ENCODE results near the gene ZFPM1.

The ZFPM1 gene

DNA sequence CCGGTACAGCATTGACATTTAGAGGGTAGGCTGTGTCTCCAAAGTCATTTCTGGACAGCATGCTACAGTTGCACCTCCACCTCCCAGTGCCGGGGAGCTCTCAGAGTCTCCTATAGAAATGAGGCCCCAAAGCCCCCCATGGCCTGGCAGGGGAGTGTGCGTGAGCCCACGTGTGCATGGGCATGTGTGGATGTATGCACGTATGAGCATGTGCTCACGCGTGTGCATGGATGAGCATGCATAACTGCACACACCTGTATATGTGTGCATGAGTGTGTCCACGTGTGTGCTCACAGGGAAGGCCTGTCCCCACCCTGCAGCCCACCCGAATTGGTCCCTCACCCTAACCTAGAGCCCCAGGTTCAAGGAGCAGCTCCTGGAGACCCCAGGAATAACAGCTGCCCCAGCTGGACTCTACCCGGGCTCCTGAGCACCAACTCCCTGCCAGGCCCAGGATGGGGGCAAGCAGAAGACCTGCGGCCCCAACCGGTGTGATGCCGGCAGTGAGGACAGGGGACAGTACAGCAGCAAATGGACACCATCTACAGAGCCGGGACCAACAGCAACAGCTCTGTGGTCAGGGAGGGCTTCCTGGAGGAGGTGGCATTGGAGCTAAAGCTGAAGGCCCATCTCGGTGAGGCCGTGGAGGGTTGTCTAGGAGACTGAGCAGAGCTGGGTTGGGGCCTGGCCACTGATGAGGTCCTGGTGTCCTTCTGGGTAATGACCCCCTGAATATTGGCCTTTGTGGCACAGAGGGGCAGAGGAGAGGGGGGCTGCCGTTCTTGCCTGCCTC, 35.2 kb upstream of the ZFPM1 start:
- DNase-seq (ENCODE audit: low read depth) = no peak

GRCh38 chr16:88418869-88419268, 34.2 kb upstream of the ZFPM1 start:
- no peak for DNase-seq (ENCODE audit: low read depth)

DNA sequence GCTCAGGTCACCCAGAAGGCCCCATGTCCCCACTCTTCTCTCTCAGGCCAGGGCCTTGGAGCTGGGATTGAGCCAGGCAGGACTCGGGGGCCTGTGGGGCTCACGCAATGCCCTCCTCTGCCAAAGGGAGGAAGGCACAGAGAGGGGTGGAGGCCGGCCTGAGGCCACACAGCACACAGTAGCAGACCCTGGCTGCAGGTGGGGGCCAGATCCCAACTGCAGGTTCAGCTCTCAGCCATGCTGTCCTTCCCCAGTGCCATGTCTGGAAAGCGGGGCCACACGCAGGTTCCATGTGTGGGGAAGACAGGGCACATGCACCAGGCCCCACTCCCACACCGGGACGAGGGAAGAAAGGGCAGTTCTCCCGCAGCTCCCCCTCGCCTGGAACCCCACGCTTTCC, 33.3 kb upstream of the ZFPM1 start:
- no peak for DNase-seq (ENCODE audit: low read depth)

GRCh38 chr16:88420496-88420895, 32.6 kb upstream of the ZFPM1 start:
- no peak for DNase-seq (ENCODE audit: low read depth)

GRCh38 chr16:88421301-88421700, 31.8 kb upstream of the ZFPM1 start:
- DNase-seq (ENCODE audit: low read depth) = no peak

GRCh38 chr16:88421871-88422433, 31.1 kb upstream of the ZFPM1 start:
- no peak for DNase-seq (ENCODE audit: low read depth)

- no peak for DNase-seq (ENCODE audit: low read depth)
These were observed 30.2 kb upstream of the ZFPM1 start for GRCh38 chr16:88422733-88423447.

DNA sequence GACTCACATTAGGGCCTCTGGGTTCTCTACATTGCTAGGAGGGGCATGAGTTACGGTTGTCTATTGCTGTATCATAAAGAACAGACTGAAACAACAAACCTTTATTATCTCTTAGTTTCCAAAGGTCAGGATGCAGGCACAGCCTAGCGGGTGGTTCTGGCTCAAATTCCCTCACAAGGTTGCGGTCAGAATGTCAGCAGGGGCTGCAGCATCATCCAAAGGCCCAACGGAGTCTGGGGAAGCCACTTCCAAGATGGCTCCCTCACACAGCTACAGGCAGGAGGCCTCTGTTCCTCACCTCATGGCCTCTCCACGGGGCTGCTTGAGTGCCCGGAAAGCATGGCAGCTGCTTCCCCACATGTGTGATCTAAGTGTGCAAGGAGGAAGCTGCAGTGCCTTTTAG, 29.6 kb upstream of the ZFPM1 start:
- no peak for DNase-seq (ENCODE audit: low read depth)

DNA sequence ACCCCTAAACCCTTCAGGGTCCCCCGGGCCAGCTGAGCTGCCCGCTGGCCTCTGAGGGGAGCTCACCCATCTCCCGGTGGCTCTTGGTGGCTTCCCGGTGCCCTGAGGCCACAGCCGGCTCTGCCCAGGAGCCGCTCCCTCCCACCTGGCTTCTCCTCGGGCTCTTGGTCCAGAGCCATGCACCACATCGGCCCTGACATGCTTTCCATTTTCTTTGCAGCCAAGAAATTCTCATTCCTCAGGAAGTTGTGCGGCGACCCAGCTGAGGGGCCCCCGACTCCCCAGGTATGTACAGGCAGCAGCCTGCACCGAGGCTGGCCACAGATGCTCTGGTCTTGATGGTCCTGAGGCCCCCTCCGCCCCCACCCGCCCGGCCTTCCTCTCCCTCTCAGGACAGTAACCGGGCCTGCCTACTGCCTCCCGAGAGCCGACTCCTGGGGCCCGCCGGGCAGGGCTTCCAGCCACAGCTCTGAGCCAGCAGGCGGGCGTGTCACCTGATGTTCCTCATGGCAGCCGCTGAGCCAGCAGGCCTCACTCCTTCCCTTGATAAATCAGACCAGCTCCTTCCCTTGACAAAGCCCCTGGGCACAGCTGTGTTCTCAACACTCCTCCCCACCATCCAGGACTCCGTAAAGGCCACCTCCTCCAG, 28.4 kb upstream of the ZFPM1 start:
- DNase-seq (ENCODE audit: low read depth) = no peak

DNA sequence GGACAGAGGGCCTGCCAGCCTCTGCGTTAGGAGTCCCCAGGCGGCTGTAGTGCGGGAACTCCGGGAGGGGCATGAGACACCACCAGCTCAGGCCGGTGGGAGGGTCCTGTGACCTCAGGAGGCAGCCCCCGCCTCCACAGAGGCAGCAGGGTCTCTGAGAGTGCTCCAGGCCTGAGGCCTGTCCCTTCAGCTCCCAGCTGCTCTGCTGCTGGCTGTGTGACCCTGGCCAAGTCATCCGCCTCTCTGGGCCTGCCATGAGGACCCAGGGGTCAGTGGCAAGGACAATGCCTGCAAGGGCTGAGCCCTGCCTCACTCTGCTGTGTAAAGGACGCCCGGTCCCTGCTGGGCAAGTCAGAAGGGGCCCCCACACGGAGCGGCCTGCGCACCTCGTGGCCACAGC, 27.1 kb upstream of the ZFPM1 start:
- DNase-seq (ENCODE audit: low read depth) = no peak

DNA sequence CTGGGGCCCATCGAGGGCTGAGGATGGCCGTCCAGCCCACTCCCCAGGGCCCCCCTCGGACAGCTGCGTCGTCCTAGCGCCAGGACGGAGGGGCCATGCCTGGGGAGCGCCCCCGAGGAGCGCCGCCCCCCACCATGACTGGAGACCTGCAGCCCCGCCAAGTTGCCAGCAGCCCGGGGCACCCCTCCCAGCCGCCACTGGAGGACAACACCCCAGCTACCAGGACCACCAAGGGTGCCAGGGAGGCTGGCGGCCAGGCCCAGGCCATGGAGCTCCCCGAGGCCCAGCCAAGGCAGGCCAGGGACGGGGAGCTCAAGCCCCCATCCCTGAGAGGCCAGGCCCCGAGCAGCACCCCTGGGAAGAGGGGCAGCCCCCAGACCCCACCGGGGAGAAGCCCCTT, 25.7 kb upstream of the ZFPM1 start:
- DNase-seq (ENCODE audit: low read depth) = no peak

DNA sequence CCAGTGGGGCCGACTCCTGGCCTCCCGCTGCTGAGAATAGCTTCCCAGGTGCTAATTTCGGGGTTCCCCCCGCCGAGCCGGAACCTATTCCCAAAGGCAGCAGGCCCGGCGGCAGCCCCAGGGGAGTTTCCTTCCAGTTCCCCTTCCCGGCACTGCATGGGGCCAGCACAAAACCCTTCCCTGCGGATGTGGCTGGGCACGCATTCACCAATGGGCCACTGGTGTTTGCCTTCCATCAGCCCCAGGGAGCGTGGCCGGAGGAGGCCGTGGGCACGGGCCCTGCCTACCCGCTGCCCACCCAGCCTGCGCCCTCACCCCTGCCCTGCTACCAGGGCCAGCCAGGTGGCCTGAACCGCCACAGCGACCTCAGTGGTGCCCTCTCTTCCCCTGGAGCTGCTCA, 24.9 kb upstream of the ZFPM1 start:
- no peak for DNase-seq (ENCODE audit: low read depth)

GRCh38 chr16:88428616-88429386, 24.3 kb upstream of the ZFPM1 start:
- no peak for DNase-seq (ENCODE audit: low read depth)

DNA sequence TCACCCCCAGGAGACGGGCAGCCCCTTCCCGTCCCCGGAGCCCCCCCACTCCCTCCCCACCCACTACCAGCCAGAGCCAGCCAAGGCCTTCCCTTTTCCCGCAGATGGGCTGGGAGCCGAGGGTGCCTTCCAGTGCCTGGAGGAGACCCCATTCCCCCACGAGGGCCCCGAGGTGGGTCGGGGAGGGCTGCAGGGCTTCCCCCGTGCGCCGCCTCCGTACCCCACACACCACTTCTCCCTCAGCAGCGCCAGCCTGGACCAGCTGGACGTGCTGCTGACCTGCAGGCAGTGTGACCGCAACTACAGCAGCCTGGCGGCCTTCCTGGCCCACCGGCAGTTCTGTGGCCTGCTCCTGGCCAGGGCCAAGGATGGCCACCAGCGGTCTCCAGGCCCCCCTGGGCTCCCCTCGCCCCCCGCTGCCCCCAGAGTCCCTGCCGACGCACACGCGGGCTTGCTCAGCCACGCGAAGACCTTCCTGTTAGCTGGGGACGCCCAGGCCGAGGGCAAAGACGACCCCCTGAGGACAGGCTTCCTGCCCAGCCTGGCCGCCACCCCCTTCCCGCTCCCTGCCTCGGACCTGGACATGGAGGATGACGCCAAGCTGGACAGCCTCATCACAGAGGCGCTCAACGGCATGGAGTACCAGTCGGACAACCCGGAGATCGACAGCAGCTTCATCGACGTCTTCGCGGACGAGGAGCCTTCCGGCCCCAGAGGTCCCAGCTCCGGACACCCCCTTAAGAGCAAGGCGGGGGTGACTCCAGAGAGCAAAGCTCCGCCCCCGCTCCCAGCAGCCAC, 23.5 kb upstream of the ZFPM1 start:
- no peak for DNase-seq (ENCODE audit: low read depth)

DNA sequence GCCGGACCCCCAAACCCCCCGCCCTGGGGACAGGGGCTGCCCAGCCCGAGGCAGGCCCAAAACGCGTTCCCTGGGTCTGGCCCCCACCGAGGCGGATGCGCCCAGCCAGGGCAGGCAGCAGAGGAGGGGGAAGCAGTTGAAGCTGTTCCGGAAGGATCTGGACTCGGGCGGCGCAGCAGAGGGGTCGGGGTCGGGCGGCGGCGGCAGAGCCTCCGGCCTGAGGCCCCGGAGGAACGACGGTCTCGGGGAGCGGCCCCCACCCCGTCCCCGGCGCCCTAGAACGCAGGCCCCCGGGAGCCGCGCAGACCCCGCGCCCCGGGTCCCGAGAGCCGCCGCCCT, 22.9 kb upstream of the ZFPM1 start:
- no peak for DNase-seq (ENCODE audit: low read depth)

GRCh38 chr16:88430524-88431446, 22.3 kb upstream of the ZFPM1 start:
- no peak for DNase-seq (ENCODE audit: low read depth)

DNA sequence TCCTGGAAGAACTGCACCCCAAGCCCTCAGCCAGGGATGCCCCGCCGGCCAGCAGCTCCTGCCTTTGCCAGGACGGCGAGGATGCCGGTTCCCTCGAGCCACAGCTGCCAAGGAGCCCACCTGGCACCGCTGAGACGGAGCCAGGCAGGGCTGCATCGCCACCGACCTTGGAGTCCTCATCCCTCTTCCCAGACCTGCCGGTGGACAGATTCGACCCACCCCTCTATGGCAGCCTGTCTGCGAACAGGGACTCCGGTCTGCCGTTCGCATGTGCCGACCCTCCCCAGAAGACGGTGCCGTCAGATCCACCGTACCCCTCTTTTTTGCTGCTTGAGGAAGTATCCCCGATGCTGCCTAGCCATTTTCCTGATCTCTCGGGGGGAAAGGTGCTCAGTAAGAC, 21.4 kb upstream of the ZFPM1 start:
- no peak for DNase-seq (ENCODE audit: low read depth)

- DNase-seq (ENCODE audit: low read depth) = no peak
These were observed 20.9 kb upstream of the ZFPM1 start for GRCh38 chr16:88432174-88432573.

DNA sequence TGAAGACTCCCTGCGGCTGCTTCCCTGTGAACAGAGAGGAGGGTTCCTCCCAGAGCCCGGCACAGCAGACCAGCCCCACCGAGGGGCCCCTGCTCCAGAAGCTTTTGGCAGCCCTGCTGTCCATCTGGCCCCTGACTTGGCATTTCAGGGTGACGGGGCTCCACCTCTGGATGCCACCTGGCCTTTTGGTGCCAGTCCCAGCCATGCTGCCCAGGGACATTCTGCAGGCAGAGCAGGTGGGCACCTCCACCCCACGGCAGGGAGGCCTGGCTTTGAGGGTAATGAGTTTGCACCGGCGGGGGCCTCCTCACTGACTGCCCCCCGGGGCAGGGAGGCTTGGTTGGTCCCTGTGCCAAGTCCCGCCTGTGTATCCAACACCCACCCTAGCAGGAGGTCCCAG, 20.3 kb upstream of the ZFPM1 start:
- no peak for DNase-seq (ENCODE audit: low read depth)

DNA sequence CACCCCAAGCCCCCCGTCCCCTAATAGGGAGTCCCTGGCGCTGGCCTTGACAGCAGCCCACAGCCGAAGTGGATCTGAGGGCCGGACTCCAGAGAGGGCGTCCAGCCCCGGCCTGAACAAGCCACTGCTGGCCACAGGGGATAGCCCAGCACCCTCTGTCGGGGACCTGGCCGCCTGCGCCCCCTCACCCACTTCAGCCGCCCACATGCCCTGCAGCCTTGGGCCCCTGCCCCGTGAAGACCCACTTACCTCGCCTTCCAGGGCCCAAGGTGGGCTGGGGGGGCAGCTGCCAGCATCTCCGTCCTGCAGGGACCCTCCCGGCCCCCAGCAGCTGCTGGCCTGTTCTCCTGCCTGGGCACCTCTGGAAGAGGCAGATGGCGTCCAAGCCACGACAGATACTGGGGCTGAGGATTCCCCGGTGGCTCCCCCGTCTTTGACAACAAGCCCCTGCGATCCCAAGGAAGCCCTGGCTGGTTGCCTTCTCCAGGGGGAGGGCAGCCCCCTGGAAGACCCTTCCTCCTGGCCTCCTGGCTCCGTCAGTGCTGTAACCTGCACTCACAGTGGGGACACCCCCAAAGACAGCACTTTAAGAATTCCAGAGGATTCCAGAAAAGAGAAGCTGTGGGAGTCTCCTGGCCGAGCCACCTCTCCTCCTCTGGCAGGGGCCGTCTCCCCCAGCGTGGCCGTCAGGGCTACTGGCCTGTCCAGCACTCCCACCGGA, 19.3 kb upstream of the ZFPM1 start:
- DNase-seq (ENCODE audit: low read depth) = no peak

Measured in HS-27A (cell line).